DOHH2 (cell line): Measurements from ENCODE around the gene SH3RF2.

Experiments used
- H3F3A ChIP-seq: fragments of 200-600 bp; sonication (generic), shearing (Covaris generic); 2 replicates; pipeline ENCODE4 v1.6.0; 2016; ENCODE audit warnings: antibody characterized with exemption, mild to moderate bottlenecking; ENCODE audit not compliant: control insufficient read depth, insufficient read depth
- H3K27ac ChIP-seq: fragments of 200-600 bp; sonication (generic); 2 replicates; pipeline ENCODE4 v1.5.1; 2014; ENCODE audit warnings: low read depth, mild to moderate bottlenecking, low read length, moderate library complexity
- H3K27me3 ChIP-seq: fragments of 200-600 bp; sonication (generic); 2 replicates; pipeline ENCODE4 v1.6.1; 2014; ENCODE audit warnings: mild to moderate bottlenecking, low read length, mixed read lengths; ENCODE audit not compliant: control insufficient read depth
- H3K36me3 ChIP-seq: fragments of 200-600 bp; sonication (generic); 2 replicates; pipeline ENCODE4 v1.6.1; 2014; ENCODE audit warnings: mild to moderate bottlenecking, low read length, moderate library complexity, mixed read lengths; ENCODE audit not compliant: control insufficient read depth
- H3K4me1 ChIP-seq: fragments of 200-600 bp; sonication (generic); 2 replicates; pipeline ENCODE4 v1.6.1; 2014; ENCODE audit warnings: mild to moderate bottlenecking, low read length, mixed read lengths; ENCODE audit not compliant: control insufficient read depth
- H3K4me2 ChIP-seq: fragments of 200-600 bp; sonication (generic); 2 replicates; pipeline ENCODE4 v1.6.0; 2014; ENCODE audit warnings: mild to moderate bottlenecking, low read length, moderate library complexity
- H3K4me3 ChIP-seq: fragments of 200-600 bp; sonication (generic); 2 replicates; pipeline ENCODE4 v1.5.1; 2014; ENCODE audit warnings: mild to moderate bottlenecking, low read length, mixed read lengths
- H3K79me2 ChIP-seq: fragments of 200-600 bp; sonication (generic); 2 replicates; pipeline ENCODE4 v1.6.1; 2014; ENCODE audit warnings: mild to moderate bottlenecking, low read length, mixed read lengths; ENCODE audit not compliant: control insufficient read depth
- H3K9me2 ChIP-seq: fragments of 200-600 bp; sonication (generic); replicated peaks from 2 replicates; pipeline ENCODE4 v1.6.1; 2014; ENCODE audit warnings: mild to moderate bottlenecking, low read length, mixed read lengths; ENCODE audit not compliant: control insufficient read depth
- H3K9me3 ChIP-seq: fragments of 200-600 bp; sonication (generic); 2 replicates; pipeline ENCODE4 v1.6.1; 2014; ENCODE audit warnings: antibody characterized with exemption, low read length, mixed read lengths; ENCODE audit not compliant: control insufficient read depth, insufficient read depth
- H4K20me1 ChIP-seq: fragments of 200-600 bp; sonication (generic); 2 replicates; pipeline ENCODE4 v1.6.0; 2014; ENCODE audit warnings: low read depth, mild to moderate bottlenecking, antibody characterized with exemption, low read length, moderate library complexity; ENCODE audit not compliant: control insufficient read depth, insufficient read depth
- EZH2phosphoT487 ChIP-seq: fragments of 200-600 bp; sonication (generic); IDR thresholded peaks from 2 replicates; pipeline ENCODE4 v1.6.1; 2017; ENCODE audit warnings: borderline replicate concordance, mild to moderate bottlenecking, antibody characterized with exemption, low read length, moderate library complexity, mixed read lengths
- TF ChIP-seq, protein P1 (sequence below): fragments of 200-600 bp; sonication (generic); IDR thresholded peaks from one replicate; pipeline ENCODE4 v1.5.1; 2014; ENCODE audit warnings: antibody characterized with exemption, mild to moderate bottlenecking, low read depth, low read length; ENCODE audit not compliant: poor library complexity, severe bottlenecking

The SH3RF2 gene

DNA sequence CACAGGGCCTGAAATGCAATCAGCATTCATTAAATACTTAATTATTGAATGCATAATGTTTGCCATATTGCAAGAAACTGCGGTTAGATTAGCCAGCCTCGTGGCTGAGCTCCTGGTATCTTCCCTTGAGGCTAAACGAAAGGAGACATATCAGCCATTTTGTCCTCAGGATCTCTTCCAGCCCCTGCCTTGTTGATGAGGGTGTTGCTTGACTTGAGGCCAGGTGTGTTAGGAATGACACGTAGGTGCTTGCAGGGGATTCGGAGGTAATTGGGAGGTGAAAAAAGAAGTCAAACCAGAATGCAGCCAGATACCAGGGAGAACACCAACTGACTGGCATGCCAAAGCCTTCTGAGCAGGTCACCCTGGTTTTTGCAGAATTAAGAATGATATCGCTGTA, 12.5 kb downstream of the SH3RF2 start:
- Histone ChIP-seq H3K9me3 (no peaks in the 10 kb centered on the region), H3K4me3 (no peak overlapping the region), H3K36me3 (no peaks in the 10 kb centered on the region)

GRCh38 chr5:145949474-145949873, 13.1 kb downstream of the SH3RF2 start:
- no peak for TF ChIP-seq EZH2phosphoT487
- TF ChIP-seq, protein P1, sequence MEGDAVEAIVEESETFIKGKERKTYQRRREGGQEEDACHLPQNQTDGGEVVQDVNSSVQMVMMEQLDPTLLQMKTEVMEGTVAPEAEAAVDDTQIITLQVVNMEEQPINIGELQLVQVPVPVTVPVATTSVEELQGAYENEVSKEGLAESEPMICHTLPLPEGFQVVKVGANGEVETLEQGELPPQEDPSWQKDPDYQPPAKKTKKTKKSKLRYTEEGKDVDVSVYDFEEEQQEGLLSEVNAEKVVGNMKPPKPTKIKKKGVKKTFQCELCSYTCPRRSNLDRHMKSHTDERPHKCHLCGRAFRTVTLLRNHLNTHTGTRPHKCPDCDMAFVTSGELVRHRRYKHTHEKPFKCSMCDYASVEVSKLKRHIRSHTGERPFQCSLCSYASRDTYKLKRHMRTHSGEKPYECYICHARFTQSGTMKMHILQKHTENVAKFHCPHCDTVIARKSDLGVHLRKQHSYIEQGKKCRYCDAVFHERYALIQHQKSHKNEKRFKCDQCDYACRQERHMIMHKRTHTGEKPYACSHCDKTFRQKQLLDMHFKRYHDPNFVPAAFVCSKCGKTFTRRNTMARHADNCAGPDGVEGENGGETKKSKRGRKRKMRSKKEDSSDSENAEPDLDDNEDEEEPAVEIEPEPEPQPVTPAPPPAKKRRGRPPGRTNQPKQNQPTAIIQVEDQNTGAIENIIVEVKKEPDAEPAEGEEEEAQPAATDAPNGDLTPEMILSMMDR: no peak
- Histone ChIP-seq H3K27me3 (peaks cover 10% of the 10 kb centered on the region), H3K9me3 (no peaks in the 10 kb centered on the region), H3K27ac (no peak overlapping the region), H3K36me3 (no peaks in the 10 kb centered on the region), H3K4me3 (no peak overlapping the region), H3F3A (no peaks in the 10 kb centered on the region), H4K20me1 (no peaks in the 10 kb centered on the region), H3K4me2 (no peak overlapping the region), H3K79me2 (no peaks in the 10 kb centered on the region), H3K4me1 (no peaks in the 10 kb centered on the region), H3K9me2 (no peaks in the 10 kb centered on the region)

More for the DNA sequence above, 12.5 kb downstream of the SH3RF2 start:
- H3K27me3 ChIP-seq: peaks cover 10% of the 10 kb centered on the region
- no peaks in the 10 kb centered on the region for H3K79me2 ChIP-seq
- H3K4me2 ChIP-seq: no peak overlapping the region
- TF ChIP-seq, protein P1: no peak
- TF ChIP-seq EZH2phosphoT487: no peak
- no peak overlapping the region for H3K27ac ChIP-seq
- H3K4me1 ChIP-seq: peaks cover under 1% of the 10 kb centered on the region; the same call in 1 of the 2 replicates
- no peaks in the 10 kb centered on the region for H3F3A ChIP-seq
- no peaks in the 10 kb centered on the region for H3K9me2 ChIP-seq
- no peaks in the 10 kb centered on the region for H4K20me1 ChIP-seq

- Histone ChIP-seq H3K4me2 (no peak overlapping the region), H4K20me1 (no peaks in the 10 kb centered on the region), H3K4me1 (no peaks in the 10 kb centered on the region), H3K79me2 (no peaks in the 10 kb centered on the region), H3F3A (no peaks in the 10 kb centered on the region), H3K36me3 (no peaks in the 10 kb centered on the region), H3K27me3 (peaks cover 10% of the 10 kb centered on the region), H3K27ac (no peak overlapping the region), H3K9me3 (no peaks in the 10 kb centered on the region), H3K9me2 (no peaks in the 10 kb centered on the region), H3K4me3 (no peak overlapping the region)
- TF ChIP-seq, protein P1: no peak
- no peak for TF ChIP-seq EZH2phosphoT487
Measured at GRCh38 chr5:145951071-145951470, 14.7 kb downstream of the SH3RF2 start.
